HepG2 (cell line): ENCODE data around the gene LCAT. TPM values are rescaled to one million over a fixed set of nuclear protein-coding genes. Genes with fewer than 3 reads are reported as not detected.

Experiments
- AHR ChIP-seq: IDR thresholded peaks from 2 replicates; pipeline ENCODE4 v1.6.1; 2018; ENCODE audit warnings: missing genetic modification reagents, missing compliant biosample characterization
- AKAP8 ChIP-seq: sonication (generic); formaldehyde crosslinking; IDR thresholded peaks from 2 replicates; pipeline ENCODE4 v1.5.1; 2020; ENCODE audit warnings: mild to moderate bottlenecking, missing genetic modification reagents
- ASH2L ChIP-seq: fragments of 300-600, 200-600 bp; sonication (generic); IDR thresholded peaks from 2 replicates; pipeline ENCODE4 v1.7.0; 2017; ENCODE audit warnings: low read depth, mild to moderate bottlenecking, moderate library complexity, mixed read lengths, low read length; ENCODE audit not compliant: insufficient read length
- BCL6 ChIP-seq: IDR thresholded peaks from 2 replicates; pipeline ENCODE4 v1.6.1; 2016; ENCODE audit warnings: missing genetic modification reagents, missing compliant biosample characterization
- BHLHE40 ChIP-seq: IDR thresholded peaks from 2 replicates; pipeline ENCODE4 v1.6.1; 2011; ENCODE audit warnings: low read length, improper control_type of control experiment
- CBX1 ChIP-seq: IDR thresholded peaks from one replicate; pipeline ENCODE4 v1.6.1; 2016; ENCODE audit warnings: antibody characterized with exemption, low read depth
- CEBPB ChIP-seq: IDR thresholded peaks from 2 replicates; pipeline ENCODE4 v1.6.1; 2011; ENCODE audit warnings: low read depth, low read length, improper control_type of control experiment, borderline replicate concordance
- CHD4 ChIP-seq: fragments of 200-600 bp; sonication (generic); IDR thresholded peaks from 2 replicates; pipeline ENCODE4 v1.7.0; 2017; ENCODE audit warnings: mild to moderate bottlenecking, low read length, borderline replicate concordance
- GFI1 ChIP-seq: sonication (generic); formaldehyde crosslinking; IDR thresholded peaks from 2 replicates; pipeline ENCODE4 v1.5.0; 2020; ENCODE audit warnings: missing genetic modification reagents, mild to moderate bottlenecking, borderline replicate concordance
- GLMP ChIP-seq: sonication (generic); formaldehyde crosslinking; IDR thresholded peaks from 2 replicates; pipeline ENCODE4 v1.9.0; 2021; ENCODE audit warnings: missing genetic modification reagents, mild to moderate bottlenecking, borderline replicate concordance
- HNF4A ChIP-seq: sonication (generic); formaldehyde crosslinking; IDR thresholded peaks from 2 replicates; pipeline ENCODE4 v1.4.0; 2020; ENCODE audit warnings: missing genetic modification reagents
- MYC ChIP-seq: sonication (generic); formaldehyde crosslinking; IDR thresholded peaks from 2 replicates; pipeline ENCODE4 v1.9.0; 2021; ENCODE audit warnings: missing genetic modification reagents, borderline replicate concordance
- SMAD3 ChIP-seq: sonication (generic); formaldehyde crosslinking; IDR thresholded peaks from 2 replicates; pipeline ENCODE4 v1.4.0; 2020; ENCODE audit warnings: missing genetic modification reagents
- TEAD2 ChIP-seq: sonication (generic); formaldehyde crosslinking; IDR thresholded peaks from 2 replicates; pipeline ENCODE4 v1.9.0; 2021; ENCODE audit warnings: missing genetic modification reagents
- ZBTB37 ChIP-seq: sonication (generic); formaldehyde crosslinking; IDR thresholded peaks from 2 replicates; pipeline ENCODE4 v1.4.0; 2020; ENCODE audit warnings: mild to moderate bottlenecking, missing genetic modification reagents
- ZNF20 ChIP-seq: sonication (generic); formaldehyde crosslinking; IDR thresholded peaks from 2 replicates; pipeline ENCODE4 v1.4.0; 2020; ENCODE audit warnings: mild to moderate bottlenecking, moderate library complexity, missing genetic modification reagents
- ZNF235 ChIP-seq: sonication (generic); formaldehyde crosslinking; IDR thresholded peaks from 2 replicates; pipeline ENCODE4 v1.8.1; 2023; ENCODE audit warnings: mild to moderate bottlenecking, missing genetic modification reagents, borderline replicate concordance
- ZNF24 ChIP-seq: fragments of 450-650 bp; IDR thresholded peaks from 2 replicates; pipeline ENCODE4 v1.6.1; 2017; ENCODE audit warnings: antibody characterized with exemption, mild to moderate bottlenecking
- ZNF383 ChIP-seq: sonication (generic); formaldehyde crosslinking; IDR thresholded peaks from 2 replicates; pipeline ENCODE4 v1.4.0; 2020; ENCODE audit warnings: missing genetic modification reagents, mild to moderate bottlenecking, borderline replicate concordance
- ZNF503 ChIP-seq: sonication (generic); formaldehyde crosslinking; IDR thresholded peaks from 2 replicates; pipeline ENCODE4 v1.4.0; 2020; ENCODE audit warnings: missing genetic modification reagents
- ZNF510 ChIP-seq: sonication (generic); formaldehyde crosslinking; IDR thresholded peaks from 2 replicates; pipeline ENCODE4 v1.4.0; 2020; ENCODE audit warnings: low read depth, mild to moderate bottlenecking, missing genetic modification reagents
- ZNF577 ChIP-seq: sonication (generic); formaldehyde crosslinking; IDR thresholded peaks from 2 replicates; pipeline ENCODE4 v1.4.0; 2020; ENCODE audit warnings: mild to moderate bottlenecking, low read depth, missing genetic modification reagents, borderline replicate concordance
- ZNF598 ChIP-seq: sonication (generic); formaldehyde crosslinking; IDR thresholded peaks from 2 replicates; pipeline ENCODE4 v1.5.1; 2020; ENCODE audit warnings: mild to moderate bottlenecking, missing genetic modification reagents, borderline replicate concordance
- ZNF672 ChIP-seq: sonication (generic); formaldehyde crosslinking; IDR thresholded peaks from 2 replicates; pipeline ENCODE4 v1.8.1; 2022; ENCODE audit warnings: missing genetic modification reagents
- ZNF747 ChIP-seq: sonication (generic); formaldehyde crosslinking; IDR thresholded peaks from 2 replicates; pipeline ENCODE4 v1.8.1; 2023; ENCODE audit warnings: missing genetic modification reagents, mild to moderate bottlenecking, borderline replicate concordance
- ZNF773 ChIP-seq: sonication (generic); formaldehyde crosslinking; IDR thresholded peaks from 2 replicates; pipeline ENCODE4 v1.4.0; 2020; ENCODE audit warnings: missing genetic modification reagents, borderline replicate concordance
- ZNF784 ChIP-seq: sonication (generic); formaldehyde crosslinking; IDR thresholded peaks from 2 replicates; pipeline ENCODE4 v1.5.1; 2020; ENCODE audit warnings: missing genetic modification reagents, mild to moderate bottlenecking, borderline replicate concordance
- polyA plus RNA-seq, 8 experiments: library from polyadenylated mRNA; depleted of rRNA in 3 of 8; stranded (reverse) in 7 of 8; unstranded in 1 of 8; fragments of >200 nt; fragmentation: Illumina TruSeq in 4 of 8; extraction: Trizol in 4 of 8; gene quantifications; 2 replicates each; pipeline versions ENCODE4 v1.2.1 to v1.2.3, GENCODE V29; 2011 to 2016; ENCODE audit warnings: low read depth in 4 of 8, missing spikeins in 1 of 8, mixed read lengths in 1 of 8; ENCODE audit not compliant: insufficient read depth in 1 of 8
- total RNA-seq, 5 experiments: library from RNA; depleted of rRNA; stranded (reverse); fragments of >200 nt; fragmentation: Illumina TruSeq; extraction: Trizol; gene quantifications; 2 replicates each; pipeline ENCODE4 v1.2.3, GENCODE V29; 2016; ENCODE audit warnings: low read depth in 1 of 5

LCAT gene
- total and polyA plus RNA-seq, 2 of the 13 experiments (the other 11 are each of a cell fraction or from before 2014, with no cell fraction given) = 36.1 to 38.9 TPM

DNA sequence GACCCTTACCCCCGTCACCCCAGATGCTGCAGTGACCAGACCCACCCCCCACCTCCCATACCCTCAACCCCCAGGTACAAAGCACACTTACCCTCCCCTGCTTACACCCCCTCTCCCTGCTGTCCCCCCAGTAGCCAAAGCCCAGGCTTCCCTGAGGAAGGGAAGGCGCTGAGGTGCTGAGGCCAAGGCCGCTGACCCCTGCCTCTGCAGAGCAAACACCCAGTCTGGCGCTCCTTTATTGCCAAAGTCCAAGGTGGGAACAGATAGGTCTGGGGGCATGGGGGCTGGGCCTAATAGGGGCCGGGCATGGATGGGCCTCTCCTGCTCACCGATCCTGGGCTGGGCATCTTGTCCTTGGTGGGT is 683 bp downstream of the LCAT start (continued):
- TF ChIP-seq TEAD2 (CRISPR knock-in tag) (no peak), ZBTB37 (CRISPR knock-in tag) (peak; percentile 49; the same call in 1 of the 2 replicates), ZNF24 (0 out of 2 replicates have a peak, but pooled peaks have one; percentile 8), ZNF598 (CRISPR knock-in tag) (no peak), ZNF235 (CRISPR knock-in tag) (no peak), ZNF20 (CRISPR knock-in tag) (no peak), ZNF510 (no peak), BCL6 (peak; percentile 50), ZNF672 (CRISPR knock-in tag) (no peak), ZNF503 (CRISPR knock-in tag) (0 out of 2 replicates have a peak, but pooled peaks have one; percentile 52), ASH2L (peak; percentile 76), HNF4A (CRISPR knock-in tag) (peak; percentile 94), ZNF577 (CRISPR knock-in tag) (no peak), CBX1 (peak; percentile 72), BHLHE40 (peak; percentile 41; the same call in 1 of the 2 replicates), CEBPB (peak; percentile 67), ZNF383 (CRISPR knock-in tag) (0 out of 2 replicates have a peak, but pooled peaks have one; percentile 4), GLMP (CRISPR knock-in tag) (no peak), ZNF784 (CRISPR knock-in tag) (peak; percentile 50; the same call in 1 of the 2 replicates), ZNF747 (CRISPR knock-in tag) (0 out of 2 replicates have a peak, but pooled peaks have one; percentile 20), GFI1 (CRISPR knock-in tag) (peak; percentile 92), AKAP8 (CRISPR knock-in tag) (no peak), CHD4 (peak; percentile 84), SMAD3 (CRISPR knock-in tag) (no peak), ZNF773 (CRISPR knock-in tag) (no peak), MYC (CRISPR knock-in tag) (peak; percentile 6; the same call in 1 of the 2 replicates), AHR (CRISPR knock-in tag) (no peak)
